Neuronal stem cell (in vitro differentiated cells): ENCODE measurements around the gene IL1RAPL2.

Experiments
- DNase-seq: peaks from one replicate; pipeline ENCODE4 v3.0.0-alpha.2; 2013; ENCODE audit warnings: low spot score
- H2AFZ ChIP-seq: one replicate; pipeline ENCODE4 v1.6.1; 2013; ENCODE audit warnings: mild to moderate bottlenecking, low read length, inconsistent platforms
- H2AK5ac ChIP-seq: 2 replicates; pipeline ENCODE4 v1.6.1; 2013; ENCODE audit warnings: low read depth, mild to moderate bottlenecking, inconsistent platforms, low read length, moderate library complexity, mixed read lengths
- H2BK120ac ChIP-seq: 2 replicates; pipeline ENCODE4 v1.6.1; 2013; ENCODE audit warnings: low read depth, mild to moderate bottlenecking, inconsistent platforms, low read length, moderate library complexity, mixed read lengths
- H2BK12ac ChIP-seq: one replicate; pipeline ENCODE4 v1.6.1; 2013; ENCODE audit warnings: low read length, inconsistent platforms
- H2BK15ac ChIP-seq: 2 replicates; pipeline ENCODE4 v1.6.1; 2013; ENCODE audit warnings: mild to moderate bottlenecking, low read length, inconsistent platforms, mixed read lengths
- H2BK5ac ChIP-seq: one replicate; pipeline ENCODE4 v1.6.1; 2013; ENCODE audit warnings: inconsistent platforms, mild to moderate bottlenecking, low read length, moderate library complexity
- H3K14ac ChIP-seq: one replicate; pipeline ENCODE4 v1.6.1; 2013; ENCODE audit warnings: low read length, inconsistent platforms
- H3K18ac ChIP-seq: 2 replicates; pipeline ENCODE4 v1.6.1; 2013; ENCODE audit warnings: low read length, inconsistent platforms
- H3K23ac ChIP-seq: 2 replicates; pipeline ENCODE4 v1.6.1; 2013; ENCODE audit warnings: low read depth, mild to moderate bottlenecking, mixed read lengths, low read length, inconsistent platforms; ENCODE audit not compliant: poor library complexity
- H3K27ac ChIP-seq: replicated peaks from 3 replicates; pipeline ENCODE4 v1.5.1; 2013; ENCODE audit warnings: low read length, inconsistent platforms
- H3K27me3 ChIP-seq, 3 experiments: 2 replicates each; pipeline ENCODE4 v1.6.1; 2013; ENCODE audit warnings: low read length in 3 of 3, mild to moderate bottlenecking in 2 of 3, inconsistent platforms in 1 of 3, low read depth in 1 of 3, mixed read lengths in 1 of 3, moderate library complexity in 1 of 3; ENCODE audit not compliant: control insufficient read depth in 3 of 3, insufficient read depth in 3 of 3
- H3K36me3 ChIP-seq, 2 donors: replicated peaks in 1 of 2; 2 replicates each; pipeline ENCODE4 v1.6.1; 2013; ENCODE audit warnings: low read length in 2 of 2; ENCODE audit not compliant: control insufficient read depth in 2 of 2, insufficient read depth in 2 of 2
- H3K4ac ChIP-seq: 2 replicates; pipeline ENCODE4 v1.6.1; 2013; ENCODE audit warnings: inconsistent platforms, mild to moderate bottlenecking, low read length, moderate library complexity
- H3K4me1 ChIP-seq, 2 donors: 1 replicate in 1 of 2; 2 replicates in 1 of 2; pipeline ENCODE4 v1.6.1; 2013; ENCODE audit warnings: low read length in 2 of 2, low read depth in 1 of 2; ENCODE audit not compliant: control insufficient read depth in 2 of 2, insufficient read depth in 1 of 2
- H3K4me2 ChIP-seq: one replicate; pipeline ENCODE4 v1.6.1; 2013; ENCODE audit warnings: mild to moderate bottlenecking, low read length, inconsistent platforms; ENCODE audit not compliant: insufficient read depth, poor library complexity, severe bottlenecking
- H3K4me3 ChIP-seq, 2 donors: 2 replicates each; pipeline ENCODE4 v1.5.1; 2013; ENCODE audit warnings: low read length in 2 of 2, mild to moderate bottlenecking in 2 of 2, inconsistent platforms in 1 of 2, moderate library complexity in 1 of 2
- H3K79me1 ChIP-seq: one replicate; pipeline ENCODE4 v1.6.1; 2013; ENCODE audit warnings: low read depth, mild to moderate bottlenecking, inconsistent platforms, low read length, moderate library complexity
- H3K9ac ChIP-seq: one replicate; pipeline ENCODE4 v1.6.1; 2013; ENCODE audit warnings: mild to moderate bottlenecking, low read depth, low read length, inconsistent platforms; ENCODE audit not compliant: poor library complexity
- H3K9me3 ChIP-seq, 2 donors: replicated peaks in 1 of 2; 2 replicates each; pipeline versions ENCODE3 to v1.6.1; 2013; ENCODE audit warnings: low read length in 2 of 2, mild to moderate bottlenecking in 2 of 2, inconsistent platforms in 1 of 2, low read depth in 1 of 2, mixed read lengths in 1 of 2, moderate library complexity in 1 of 2; ENCODE audit not compliant: control insufficient read depth in 2 of 2, insufficient read depth in 1 of 2
- H4K8ac ChIP-seq: one replicate; pipeline ENCODE4 v1.6.1; 2013; ENCODE audit warnings: low read depth, mild to moderate bottlenecking, inconsistent platforms, low read length, moderate library complexity
- H4K91ac ChIP-seq: one replicate; pipeline ENCODE4 v1.6.1; 2013; ENCODE audit warnings: low read length, low read depth, mild to moderate bottlenecking, inconsistent platforms; ENCODE audit not compliant: poor library complexity
- WGBS, 2 donors: extraction: QIAGEN DNeasy Blood & Tissue Kit; methylation state at CpG; one replicate each; pipeline ENCODE4 v1.1.7; 2013; ENCODE audit warnings: missing lambda C conversion rate in 2 of 2, mixed read lengths in 1 of 2; ENCODE audit not compliant: insufficient read length in 2 of 2, insufficient replicate concordance in 1 of 2; ENCODE audit errors: extremely low coverage in 2 of 2; 5-methylcytosine and 5-hydroxymethylcytosine counted together

Gene IL1RAPL2

DNA sequence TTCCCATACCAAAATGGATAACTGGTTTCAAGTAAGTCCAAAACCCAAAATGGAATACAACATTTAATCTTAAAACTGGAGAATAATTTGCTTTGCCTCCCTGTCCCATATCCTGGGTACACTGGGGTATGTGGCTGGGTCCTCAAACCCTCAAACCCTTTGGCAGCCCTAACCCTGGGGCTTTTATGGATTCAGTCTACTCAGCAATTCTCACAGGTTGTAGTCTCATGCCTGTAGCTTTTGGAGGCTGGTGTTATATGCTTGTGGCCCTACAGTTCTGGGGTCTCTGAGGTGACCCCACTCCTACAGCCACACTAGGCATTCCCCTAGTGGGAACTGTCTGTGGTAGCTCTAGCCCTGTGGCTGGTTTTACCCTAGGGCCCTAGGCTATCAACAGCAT lies 1145.8 kb downstream of the IL1RAPL2 start:
- peak overlapping the region; percentile 3 for H4K8ac ChIP-seq
- H2BK5ac ChIP-seq: no peak overlapping the region
- DNase-seq: no peak
- no peak overlapping the region for H3K4ac ChIP-seq
- H2AFZ ChIP-seq: no peak overlapping the region
- H3K14ac ChIP-seq: no peak overlapping the region
- H3K18ac ChIP-seq: no peak overlapping the region
- no peaks in the 10 kb centered on the region for H3K9me3 ChIP-seq
- H2BK120ac ChIP-seq: no peak overlapping the region
- H2BK12ac ChIP-seq: no peak overlapping the region
- no peak overlapping the region for H4K91ac ChIP-seq
- H3K4me1 ChIP-seq: no peaks in the 10 kb centered on the region
- H3K27me3 ChIP-seq: no peaks in the 10 kb centered on the region
- H2AK5ac ChIP-seq: no peak overlapping the region
- H3K4me2 ChIP-seq: no peak overlapping the region
- H3K79me1 ChIP-seq: no peaks in the 10 kb centered on the region
- H3K4me3 ChIP-seq: no peak overlapping the region
- no peak overlapping the region for H3K23ac ChIP-seq
- no peak overlapping the region for H3K9ac ChIP-seq
- H3K36me3 ChIP-seq: no peaks in the 10 kb centered on the region
- H2BK15ac ChIP-seq: no peak overlapping the region
- H3K27ac ChIP-seq: no peak overlapping the region

DNA sequence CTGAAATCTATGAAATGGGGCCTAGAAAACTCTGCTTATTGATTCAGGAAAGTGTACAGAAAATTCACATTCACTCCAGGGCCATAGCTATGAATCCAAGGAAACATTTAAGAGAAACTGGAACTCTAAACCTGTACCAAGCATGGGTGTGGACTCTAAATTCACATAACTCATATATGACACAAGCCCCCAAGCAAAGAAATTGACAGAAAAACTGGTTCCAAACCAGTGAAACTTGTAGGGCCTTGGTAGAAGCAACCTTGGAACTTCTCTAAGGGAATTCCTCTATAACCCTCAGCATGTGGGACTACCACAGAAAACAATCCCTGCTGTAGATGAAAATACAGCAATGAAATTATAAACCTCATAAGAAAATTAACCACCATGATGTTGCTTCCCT lies 1149.7 kb downstream of the IL1RAPL2 start:
- Histone ChIP-seq H3K4me3 (no peak overlapping the region), H3K18ac (no peak overlapping the region), H2BK12ac (no peak overlapping the region), H4K91ac (no peak overlapping the region), H3K14ac (no peak overlapping the region), H2AK5ac (no peak overlapping the region), H3K4ac (no peak overlapping the region), H3K79me1 (no peaks in the 10 kb centered on the region), H2BK5ac (no peak overlapping the region), H3K9ac (no peak overlapping the region), H3K36me3 (no peaks in the 10 kb centered on the region), H3K4me2 (no peak overlapping the region), H3K9me3 (no peaks in the 10 kb centered on the region), H2BK120ac (no peak overlapping the region), H3K27ac (no peak overlapping the region), H3K27me3 (no peaks in the 10 kb centered on the region), H3K23ac (no peak overlapping the region), H2AFZ (no peak overlapping the region), H3K4me1 (no peaks in the 10 kb centered on the region), H4K8ac (no peak overlapping the region), H2BK15ac (no peak overlapping the region)
- no peak for DNase-seq

- Histone ChIP-seq H2BK120ac (no peak overlapping the region), H2BK12ac (no peak overlapping the region), H3K27me3 (no peaks in the 10 kb centered on the region), H3K27ac (no peak overlapping the region), H3K4ac (no peak overlapping the region), H3K23ac (no peak overlapping the region), H3K4me1 (no peaks in the 10 kb centered on the region), H3K18ac (no peak overlapping the region), H2BK15ac (no peak overlapping the region), H4K91ac (no peak overlapping the region), H3K79me1 (no peaks in the 10 kb centered on the region), H2AK5ac (no peak overlapping the region), H3K9ac (no peak overlapping the region), H3K9me3 (no peaks in the 10 kb centered on the region), H2BK5ac (no peak overlapping the region), H3K36me3 (no peaks in the 10 kb centered on the region), H2AFZ (no peak overlapping the region), H3K4me2 (no peak overlapping the region), H3K14ac (no peak overlapping the region), H3K4me3 (no peak overlapping the region), H4K8ac (no peak overlapping the region)
- no peak for DNase-seq
- WGBS, 2 donors: no CpG with 5 or more reads among the region's 1 CpG
Observed at GRCh38 chrX:105723966-105724735, 1158.2 kb downstream of the IL1RAPL2 start.

- H3K9me3 ChIP-seq: no peaks in the 10 kb centered on the region
- H3K27ac ChIP-seq: no peak overlapping the region
- no peak for DNase-seq
- H3K4me1 ChIP-seq: no peaks in the 10 kb centered on the region
- H3K36me3 ChIP-seq: no peaks in the 10 kb centered on the region
- no peak overlapping the region for H3K4ac ChIP-seq
- H2AFZ ChIP-seq: no peak overlapping the region
- H3K79me1 ChIP-seq: no peaks in the 10 kb centered on the region
- no peaks in the 10 kb centered on the region for H3K27me3 ChIP-seq
- H3K4me2 ChIP-seq: no peak overlapping the region
- no peak overlapping the region for H2BK5ac ChIP-seq
- no peak overlapping the region for H2BK120ac ChIP-seq
- no peak overlapping the region for H3K4me3 ChIP-seq
- no peak overlapping the region for H4K91ac ChIP-seq
- no peak overlapping the region for H2BK15ac ChIP-seq
- no peak overlapping the region for H2AK5ac ChIP-seq
- H3K23ac ChIP-seq: no peak overlapping the region
- H3K18ac ChIP-seq: no peak overlapping the region
- H4K8ac ChIP-seq: no peak overlapping the region
- H3K9ac ChIP-seq: no peak overlapping the region
- H2BK12ac ChIP-seq: no peak overlapping the region
- H3K14ac ChIP-seq: no peak overlapping the region
- no CpG with 5 or more reads among the region's 1 CpG for WGBS, 2 donors
Observed at GRCh38 chrX:105725228-105725627, 1159.2 kb downstream of the IL1RAPL2 start.
